B cell (primary cell): ENCODE results near the gene SRC. TPM values are rescaled to one million over a fixed set of nuclear protein-coding genes. Genes with fewer than 3 reads are reported as not detected.

ENCODE experiments used
- ATAC-seq: fragments of 200-7000 bp; cut with Tn5 transposase; one replicate; pipeline ENCODE4 v1.10.0; 2021; ENCODE audit warnings: low read depth, mild to moderate bottlenecking, moderate number of reproducible peaks, moderate library complexity
- CTCF ChIA-PET: fragments of 350-600 bp; sonication (Branson Sonifier 250); formaldehyde crosslinking; loops from one replicate; lab custom pipeline; 2021; ENCODE audit warnings: antibody characterized with exemption, inconsistent platforms; lab: Charles Lee
- POLR2A ChIA-PET: fragments of 350-600 bp; sonication (Branson Sonifier 250); formaldehyde crosslinking; loops from one replicate; lab custom pipeline; 2021; ENCODE audit warnings: antibody characterized with exemption; lab: Charles Lee
- DNase-seq: peaks from one replicate; pipeline ENCODE4 v3.0.0; 2013
- H2AFZ ChIP-seq: 2 replicates; pipeline ENCODE4 v1.6.1; 2012; ENCODE audit warnings: mild to moderate bottlenecking, low read depth, low read length; ENCODE audit not compliant: insufficient read depth, poor library complexity, severe bottlenecking
- H3K27ac ChIP-seq, 2 donors: 1 replicate in 1 of 2; 2 replicates in 1 of 2; pipeline ENCODE4 v1.5.1; 2012 to 2013; ENCODE audit warnings: low read length in 2 of 2, mild to moderate bottlenecking in 2 of 2, moderate library complexity in 1 of 2
- H3K27me3 ChIP-seq, 4 experiments: fragments of 200-600 bp in 1 of 4; sonication (generic) in 1 of 4; replicated peaks in 1 of 4; 1 replicate in 2 of 4; 2 replicates in 2 of 4; pipeline versions ENCODE4 v1.6.1 to v1.7.0; 2013 to 2016; ENCODE audit warnings: low read length in 3 of 4, mild to moderate bottlenecking in 2 of 4, mixed read lengths in 1 of 4, moderate library complexity in 1 of 4; ENCODE audit not compliant: insufficient read depth in 4 of 4, control insufficient read depth in 3 of 4; ENCODE audit errors: control extremely low read depth in 1 of 4
- H3K36me3 ChIP-seq, 2 experiments: replicated peaks in 1 of 2; 1 replicate in 1 of 2; 2 replicates in 1 of 2; pipeline versions ENCODE4 v1.6.1 to v1.7.1; 2013; ENCODE audit warnings: low read length in 1 of 2; ENCODE audit not compliant: insufficient read depth in 2 of 2, control insufficient read depth in 1 of 2; ENCODE audit errors: control extremely low read depth in 1 of 2, extremely low read depth in 1 of 2
- H3K4me1 ChIP-seq, 2 donors: fragments of 200-600 bp in 1 of 2; sonication (generic) in 1 of 2; 1 replicate in 1 of 2; 2 replicates in 1 of 2; pipeline versions ENCODE4 v1.5.1 to v1.6.1; 2013 to 2017; ENCODE audit warnings: low read length in 2 of 2; ENCODE audit not compliant: control insufficient read depth in 2 of 2, insufficient read depth in 2 of 2
- H3K4me2 ChIP-seq: replicated peaks from 2 replicates; pipeline ENCODE3; 2012; ENCODE audit warnings: mild to moderate bottlenecking, low read depth, low read length; ENCODE audit not compliant: poor library complexity, severe bottlenecking
- H3K4me3 ChIP-seq, 5 experiments: fragments of 200-600 bp in 1 of 5; sonication (generic) in 1 of 5; 1 replicate in 3 of 5; 2 replicates in 2 of 5; pipeline versions ENCODE4 v1.5.1 to v1.7.0; 2011 to 2016; ENCODE audit warnings: low read length in 4 of 5, mild to moderate bottlenecking in 4 of 5, low read depth in 2 of 5, control low read depth in 1 of 5, moderate library complexity in 1 of 5; ENCODE audit not compliant: insufficient read depth in 1 of 5; ENCODE audit errors: control extremely low read depth in 1 of 5, extremely low read depth in 1 of 5
- H3K79me2 ChIP-seq: fragments of 200-600 bp; sonication (generic); one replicate; pipeline ENCODE4 v1.6.0; 2016; ENCODE audit warnings: low read length; ENCODE audit not compliant: control insufficient read depth, insufficient read depth
- H3K9ac ChIP-seq: fragments of 200-600 bp; sonication (generic); 2 replicates; pipeline ENCODE4 v1.6.1; 2017; ENCODE audit warnings: mild to moderate bottlenecking, low read length, moderate library complexity
- H3K9me3 ChIP-seq, 3 donors: one replicate each; pipeline versions ENCODE4 v1.6.1 to v1.7.1; 2013; ENCODE audit warnings: low read length in 2 of 3; ENCODE audit not compliant: control insufficient read depth in 2 of 3, insufficient read depth in 1 of 3; ENCODE audit errors: control extremely low read depth in 1 of 3
- H4K20me1 ChIP-seq: 2 replicates; pipeline ENCODE4 v1.6.0; 2012; ENCODE audit warnings: mild to moderate bottlenecking, low read length; ENCODE audit not compliant: insufficient read depth, control insufficient read depth, poor library complexity, severe bottlenecking
- H3K27ac Mint-ChIP-seq: one replicate; pipeline ENCODE4 v1.8.0; 2021; ENCODE audit warnings: mixed read lengths
- H3K27me3 Mint-ChIP-seq: one replicate; pipeline ENCODE4 v1.8.0; 2021; ENCODE audit warnings: mixed read lengths
- H3K4me1 Mint-ChIP-seq: one replicate; pipeline ENCODE4 v1.8.0; 2021; ENCODE audit warnings: mixed read lengths
- H3K4me3 Mint-ChIP-seq: one replicate; pipeline ENCODE4 v1.8.0; 2021; ENCODE audit warnings: mixed read lengths
- H3K9me3 Mint-ChIP-seq: one replicate; pipeline ENCODE4 v1.8.0; 2022; ENCODE audit warnings: mixed read lengths; ENCODE audit not compliant: insufficient read depth
- EZH2 ChIP-seq: IDR thresholded peaks from 2 replicates; pipeline ENCODE4 v1.6.1; 2012; ENCODE audit warnings: borderline replicate concordance, low read depth, mild to moderate bottlenecking, moderate library complexity, low read length; ENCODE audit not compliant: insufficient read depth, poor library complexity, severe bottlenecking
- WGBS: methylation state at CpG from one replicate; pipeline ENCODE4 v1.1.5; 2013; ENCODE audit warnings: missing lambda C conversion rate; ENCODE audit not compliant: insufficient coverage; 5-methylcytosine and 5-hydroxymethylcytosine counted together
- intact Hi-C: fragments of 100-400 bp; cut with micrococcal nuclease; formaldehyde crosslinking; loops from one replicate; pipeline ENCODE4 v1.10.0; 2022
- polyA plus RNA-seq: library from polyadenylated mRNA; depleted of rRNA; stranded (reverse); fragments of >200 nt; gene quantifications from 2 replicates; pipeline ENCODE4 v1.2.3, GENCODE V29; 2012
- total RNA-seq, 2 donors: library from RNA; stranded (reverse); fragments of 120-200 nt in 1 of 2; gene quantifications; 1 replicate in 1 of 2; 2 replicates in 1 of 2; pipeline versions ENCODE4 v1.2.3 to v1.2.4, GENCODE V29; 2013 to 2022
- TF ChIP-seq, protein P1 (sequence below): fragments of 200-600 bp; IDR thresholded peaks from one replicate; pipeline ENCODE4 v1.8.0; 2022; ENCODE audit warnings: antibody characterized with exemption, mild to moderate bottlenecking

The SRC gene
- total and polyA plus RNA-seq, 2 donors (not counting 1 experiment from before 2014, with no cell fraction given), result 6.5 to 16.8 TPM

DNA sequence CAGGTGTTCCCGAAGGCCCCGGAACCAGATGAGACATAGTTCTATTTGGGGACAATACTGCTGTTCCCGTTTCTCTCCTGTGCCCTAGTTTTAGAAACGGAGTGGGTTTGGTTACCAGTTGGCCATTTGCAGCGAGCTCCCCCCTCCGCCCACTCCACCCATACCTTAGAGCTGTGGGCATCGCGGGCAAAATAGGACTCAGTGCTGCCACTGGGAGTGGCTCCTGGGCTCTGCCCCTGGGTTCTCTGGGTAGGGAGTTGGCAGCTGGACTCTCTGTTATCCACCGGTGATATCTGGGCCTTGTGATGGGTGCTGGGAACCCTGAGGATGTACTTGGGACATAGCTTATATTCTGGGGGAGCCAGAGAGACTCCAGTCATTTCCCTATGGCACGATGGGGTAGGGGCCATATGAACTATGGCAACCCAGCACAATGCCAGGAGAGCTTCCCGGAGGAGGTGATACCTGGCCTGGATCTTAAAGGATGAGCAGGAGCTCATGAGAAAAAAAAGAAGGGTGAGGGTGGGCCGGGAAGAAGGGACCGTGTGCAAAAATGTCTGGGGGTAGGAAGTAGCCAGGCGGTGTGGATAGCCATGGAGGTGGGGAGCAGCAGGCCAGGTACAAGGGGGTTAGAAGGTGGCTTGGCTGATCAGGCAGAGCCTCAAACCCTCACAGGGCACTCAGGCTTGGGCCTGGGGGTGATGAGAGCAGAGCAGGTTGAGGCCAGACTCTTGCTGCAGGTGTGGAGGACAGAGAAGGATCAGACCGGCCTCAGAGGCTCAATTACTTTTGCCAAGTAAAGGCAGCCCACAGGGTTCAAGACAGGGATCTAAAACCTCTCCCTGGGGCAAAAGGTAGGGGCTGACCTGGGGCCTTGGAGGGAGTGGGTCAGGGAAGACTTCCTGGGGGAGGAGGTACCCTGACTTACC, 9.6 kb downstream of the SRC start:
- POLR2A ChIA-PET, result no interaction called here
- no peaks in the 10 kb centered on the region for H3K9me3 Mint-ChIP-seq
- H3K4me3 Mint-ChIP-seq, result no peak overlapping the region

DNA sequence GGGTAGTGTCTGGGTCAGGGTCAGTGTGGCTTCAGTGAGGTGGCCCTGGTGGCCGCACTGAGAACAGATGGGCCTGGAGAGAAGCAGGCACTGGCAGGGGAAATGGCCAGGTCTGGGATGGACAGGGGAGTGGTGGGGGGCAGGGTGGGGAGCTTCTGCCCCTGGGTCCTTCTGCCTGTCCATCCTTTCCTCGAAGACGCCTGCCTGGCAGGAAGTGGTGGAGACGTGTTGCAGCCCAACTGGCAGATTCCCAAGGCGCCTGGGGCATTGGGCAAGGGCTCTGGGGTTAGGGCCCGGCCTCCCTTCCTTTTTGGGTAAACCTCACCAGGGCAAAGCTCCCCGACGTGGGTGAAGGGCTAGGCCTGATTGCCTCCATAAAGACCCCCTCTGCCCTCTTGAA, 10.4 kb downstream of the SRC start:
- Histone ChIP-seq H2AFZ (no peak overlapping the region), H3K4me2 (peak overlapping the region; percentile 22), H3K9ac (no peak overlapping the region), H3K36me3 (no peaks in the 10 kb centered on the region), H3K4me1 (peaks cover 10 to 25% of the 10 kb centered on the region in 2 donors), H3K27ac (no peak overlapping the region), H4K20me1 (no peaks in the 10 kb centered on the region), H3K27me3 (no peaks in the 10 kb centered on the region), H3K9me3 (no peaks in the 10 kb centered on the region), H3K79me2 (peaks cover 10% of the 10 kb centered on the region), H3K4me3 (no peak overlapping the region)
- H3K27ac Mint-ChIP-seq, result peak overlapping the region; percentile 20
- TF ChIP-seq EZH2, result no peak
- DNase-seq (no peak), ATAC-seq (no peak)
- H3K9me3 Mint-ChIP-seq, result no peaks in the 10 kb centered on the region
- no peaks in the 10 kb centered on the region for H3K27me3 Mint-ChIP-seq
- H3K4me3 Mint-ChIP-seq, result no peak overlapping the region
- ChIA-PET POLR2A (no interaction called here), CTCF (interaction anchor here (0.9 to 1.2 kb wide), 3 partner anchors 27 to 178 kb away, joined by 3 to 4 read pairs (median 3); no protein-coding TSS in a partner anchor)
- intact Hi-C loops, result no loop called here
- peaks cover 21% of the 10 kb centered on the region for H3K4me1 Mint-ChIP-seq
- WGBS, result 52% methylated on average over 5 of the region's 8 CpGs

More for the DNA sequence above, 9.6 kb downstream of the SRC start:
- no peaks in the 10 kb centered on the region for H4K20me1 ChIP-seq
- peaks cover 21% of the 10 kb centered on the region for H3K4me1 Mint-ChIP-seq
- H3K27me3 ChIP-seq, result no peaks in the 10 kb centered on the region
- no peak overlapping the region for H3K27ac ChIP-seq
- no peaks in the 10 kb centered on the region for H3K9me3 ChIP-seq
- DNase-seq, result no peak
- intact Hi-C loops, result no loop called here
- no peaks in the 10 kb centered on the region for H3K27me3 Mint-ChIP-seq
- TF ChIP-seq, protein P1, sequence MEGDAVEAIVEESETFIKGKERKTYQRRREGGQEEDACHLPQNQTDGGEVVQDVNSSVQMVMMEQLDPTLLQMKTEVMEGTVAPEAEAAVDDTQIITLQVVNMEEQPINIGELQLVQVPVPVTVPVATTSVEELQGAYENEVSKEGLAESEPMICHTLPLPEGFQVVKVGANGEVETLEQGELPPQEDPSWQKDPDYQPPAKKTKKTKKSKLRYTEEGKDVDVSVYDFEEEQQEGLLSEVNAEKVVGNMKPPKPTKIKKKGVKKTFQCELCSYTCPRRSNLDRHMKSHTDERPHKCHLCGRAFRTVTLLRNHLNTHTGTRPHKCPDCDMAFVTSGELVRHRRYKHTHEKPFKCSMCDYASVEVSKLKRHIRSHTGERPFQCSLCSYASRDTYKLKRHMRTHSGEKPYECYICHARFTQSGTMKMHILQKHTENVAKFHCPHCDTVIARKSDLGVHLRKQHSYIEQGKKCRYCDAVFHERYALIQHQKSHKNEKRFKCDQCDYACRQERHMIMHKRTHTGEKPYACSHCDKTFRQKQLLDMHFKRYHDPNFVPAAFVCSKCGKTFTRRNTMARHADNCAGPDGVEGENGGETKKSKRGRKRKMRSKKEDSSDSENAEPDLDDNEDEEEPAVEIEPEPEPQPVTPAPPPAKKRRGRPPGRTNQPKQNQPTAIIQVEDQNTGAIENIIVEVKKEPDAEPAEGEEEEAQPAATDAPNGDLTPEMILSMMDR, result no peak
- TF ChIP-seq EZH2, result no peak
- no peak overlapping the region for H3K9ac ChIP-seq
- no peak overlapping the region for H3K27ac Mint-ChIP-seq
- no peak overlapping the region for H2AFZ ChIP-seq
- peaks cover 10 to 25% of the 10 kb centered on the region in 2 donors for H3K4me1 ChIP-seq
- CTCF ChIA-PET, result no interaction called here
- no peak overlapping the region for H3K4me3 ChIP-seq
- H3K4me2 ChIP-seq, result no peak overlapping the region
- peaks cover 10% of the 10 kb centered on the region for H3K79me2 ChIP-seq
- no peak for ATAC-seq
- H3K36me3 ChIP-seq, result no peaks in the 10 kb centered on the region
- 96% methylated on average over 11 of the region's 15 CpGs for WGBS
